Measurements from ENCODE around the gene GUCD1. TPM values are rescaled to one million over a fixed set of nuclear protein-coding genes. Genes with fewer than 3 reads are reported as not detected.

GUCD1 gene
- total RNA-seq, 1 donor, result 96.6 TPM

DNA sequence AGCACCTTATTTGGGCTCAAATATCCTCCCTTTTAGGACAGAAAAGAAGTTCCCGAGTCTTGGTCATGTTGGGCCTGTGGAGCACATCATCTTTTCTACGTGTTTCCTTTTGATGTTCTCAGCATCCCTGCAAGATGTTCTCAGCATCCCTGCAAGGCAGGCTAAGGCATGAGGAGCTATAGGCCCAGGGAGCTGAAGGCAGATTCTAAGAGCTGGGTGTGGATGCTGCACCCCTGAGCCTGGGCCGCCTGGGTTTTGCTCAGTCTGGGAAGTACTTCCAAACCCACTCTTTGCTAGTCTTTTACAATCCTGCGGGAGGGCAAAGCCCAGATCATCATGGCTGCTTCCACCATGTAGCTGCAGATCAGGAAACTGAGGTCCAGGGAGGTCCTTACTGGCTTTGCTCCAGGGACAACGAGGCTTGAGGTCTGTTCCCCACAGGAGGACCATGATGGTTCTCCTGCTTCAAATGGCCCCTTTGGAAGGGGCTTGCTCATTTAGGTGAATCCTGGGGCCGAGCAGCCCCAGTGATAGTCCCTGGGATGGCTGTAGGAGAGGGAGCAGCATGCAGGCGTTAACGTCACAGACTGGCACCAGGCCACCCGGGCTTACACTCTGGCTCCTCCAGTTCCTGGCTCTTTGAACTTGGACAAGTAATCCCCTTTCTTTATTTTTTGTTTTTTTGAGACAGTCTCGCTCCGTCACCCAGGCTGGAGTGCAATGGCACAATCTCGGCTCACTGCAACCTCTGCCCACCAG lies 27.3 kb upstream of the GUCD1 start:
- TF ChIP-seq, protein P1, sequence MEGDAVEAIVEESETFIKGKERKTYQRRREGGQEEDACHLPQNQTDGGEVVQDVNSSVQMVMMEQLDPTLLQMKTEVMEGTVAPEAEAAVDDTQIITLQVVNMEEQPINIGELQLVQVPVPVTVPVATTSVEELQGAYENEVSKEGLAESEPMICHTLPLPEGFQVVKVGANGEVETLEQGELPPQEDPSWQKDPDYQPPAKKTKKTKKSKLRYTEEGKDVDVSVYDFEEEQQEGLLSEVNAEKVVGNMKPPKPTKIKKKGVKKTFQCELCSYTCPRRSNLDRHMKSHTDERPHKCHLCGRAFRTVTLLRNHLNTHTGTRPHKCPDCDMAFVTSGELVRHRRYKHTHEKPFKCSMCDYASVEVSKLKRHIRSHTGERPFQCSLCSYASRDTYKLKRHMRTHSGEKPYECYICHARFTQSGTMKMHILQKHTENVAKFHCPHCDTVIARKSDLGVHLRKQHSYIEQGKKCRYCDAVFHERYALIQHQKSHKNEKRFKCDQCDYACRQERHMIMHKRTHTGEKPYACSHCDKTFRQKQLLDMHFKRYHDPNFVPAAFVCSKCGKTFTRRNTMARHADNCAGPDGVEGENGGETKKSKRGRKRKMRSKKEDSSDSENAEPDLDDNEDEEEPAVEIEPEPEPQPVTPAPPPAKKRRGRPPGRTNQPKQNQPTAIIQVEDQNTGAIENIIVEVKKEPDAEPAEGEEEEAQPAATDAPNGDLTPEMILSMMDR (IDR thresholded peaks at IDR 0.05; ENCODE audit: insufficient read depth, low read length), result no peak
- DNase-seq (ENCODE audit: low read depth), result peak; percentile 35
- no peak overlapping the region for H3K4me3 ChIP-seq (ENCODE audit: low read depth, low read length)

DNA sequence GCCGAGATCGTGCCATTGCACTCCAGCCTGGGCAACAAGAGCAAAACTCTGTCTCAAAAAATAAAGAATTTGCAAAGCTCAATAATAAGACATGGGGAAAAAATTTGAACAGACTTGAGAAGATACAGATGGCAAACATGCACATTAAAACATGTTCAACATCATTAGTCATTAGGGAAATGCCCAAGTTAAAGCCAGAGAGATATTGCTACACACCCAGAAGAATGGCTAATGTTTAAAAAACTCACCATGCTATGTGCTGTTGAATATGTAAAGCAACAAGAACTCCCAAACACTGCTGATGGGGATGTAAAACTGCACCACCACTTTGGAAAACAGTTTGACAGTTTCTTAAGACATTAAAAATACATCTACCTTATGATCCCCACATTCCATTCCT lies 25.3 kb upstream of the GUCD1 start:
- peak; percentile 95 for DNase-seq (ENCODE audit: low read depth)
- H3K4me3 ChIP-seq (ENCODE audit: low read depth, low read length), result no peak overlapping the region
- TF ChIP-seq, protein P1 (IDR thresholded peaks at IDR 0.05; ENCODE audit: insufficient read depth, low read length), result no peak

GRCh38 chr22:24579258-24579601 lies 24.3 kb upstream of the GUCD1 start:
- TF ChIP-seq, protein P1 (IDR thresholded peaks at IDR 0.05; ENCODE audit: insufficient read depth, low read length), result no peak
- no peak overlapping the region for H3K4me3 ChIP-seq (ENCODE audit: low read depth, low read length)
- no peak for DNase-seq (ENCODE audit: low read depth)

GRCh38 chr22:24578355-24579257 lies 23.7 kb upstream of the GUCD1 start:
- peak; percentile 27 for DNase-seq (ENCODE audit: low read depth)
- TF ChIP-seq, protein P1 (IDR thresholded peaks at IDR 0.05; ENCODE audit: insufficient read depth, low read length), result no peak
- H3K4me3 ChIP-seq (ENCODE audit: low read depth, low read length), result no peak overlapping the region

- H3K4me3 ChIP-seq (ENCODE audit: low read depth, low read length), result no peak overlapping the region
- TF ChIP-seq, protein P1 (IDR thresholded peaks at IDR 0.05; ENCODE audit: insufficient read depth, low read length), result no peak
- DNase-seq (ENCODE audit: low read depth), result no peak
Observed at GRCh38 chr22:24576778-24577177, 21.8 kb upstream of the GUCD1 start.

- DNase-seq (ENCODE audit: low read depth), result no peak
- no peak overlapping the region for H3K4me3 ChIP-seq (ENCODE audit: low read depth, low read length)
- TF ChIP-seq, protein P1 (IDR thresholded peaks at IDR 0.05; ENCODE audit: insufficient read depth, low read length), result no peak
Observed at GRCh38 chr22:24571266-24571665, 16.3 kb upstream of the GUCD1 start.

Measured in fibroblast of the aortic adventitia (primary cell).